HG03064 (cell line): Measurements from ENCODE around the gene ST3GAL5.
"Not testable (repeated sequence)": the region's sequence is repeated elsewhere in the genome, so short reads cannot be mapped to it uniquely, and the experiment has no call there.

ENCODE experiments used
- ATAC-seq: cut with Tn5 transposase; IDR thresholded peaks from one replicate; pipeline ENCODE4 v1.9.1; 2021; ENCODE audit warnings: low read depth; ENCODE audit not compliant: unreplicated experiment

The ST3GAL5 gene

GRCh38 chr2:85894554-85895278 lies 5.9 kb upstream of the ST3GAL5 start:
- not testable (repeated sequence) for ATAC-seq

GRCh38 chr2:85893428-85894258 lies 4.9 kb upstream of the ST3GAL5 start:
- ATAC-seq = no peak

- no peak for ATAC-seq
Observed at GRCh38 chr2:85892216-85892944, 3.6 kb upstream of the ST3GAL5 start.

GRCh38 chr2:85890522-85891176 lies 1.9 kb upstream of the ST3GAL5 start:
- no peak for ATAC-seq

GRCh38 chr2:85889627-85890281 lies 964 bp upstream of the ST3GAL5 start:
- ATAC-seq = no peak

- ATAC-seq = no peak
Observed at GRCh38 chr2:85888020-85888683, 638 bp downstream of the ST3GAL5 start.

GRCh38 chr2:85887566-85888019 lies 1.2 kb downstream of the ST3GAL5 start:
- no peak for ATAC-seq

- no peak for ATAC-seq
Observed at GRCh38 chr2:85886590-85886989, 2.2 kb downstream of the ST3GAL5 start.

- no peak for ATAC-seq
Observed at GRCh38 chr2:85886141-85886540, 2.6 kb downstream of the ST3GAL5 start.

GRCh38 chr2:85881781-85882180 lies 7.0 kb downstream of the ST3GAL5 start:
- ATAC-seq = not testable (repeated sequence)

GRCh38 chr2:85880716-85881328 lies 8.0 kb downstream of the ST3GAL5 start:
- not testable (repeated sequence) for ATAC-seq

- ATAC-seq = no peak
Observed at GRCh38 chr2:85878719-85879370, 9.9 kb downstream of the ST3GAL5 start.

GRCh38 chr2:85875350-85876050 lies 13.3 kb downstream of the ST3GAL5 start:
- no peak for ATAC-seq

- ATAC-seq = no peak
Observed at GRCh38 chr2:85873679-85874078, 15.1 kb downstream of the ST3GAL5 start.

GRCh38 chr2:85872536-85873161 lies 16.1 kb downstream of the ST3GAL5 start:
- no peak for ATAC-seq

GRCh38 chr2:85871494-85872164 lies 17.2 kb downstream of the ST3GAL5 start:
- ATAC-seq = no peak

- no peak for ATAC-seq
Observed at GRCh38 chr2:85868822-85869221, 20.0 kb downstream of the ST3GAL5 start.
